Measurements from ENCODE around the gene HSFX1. TPM values are rescaled to one million over a fixed set of nuclear protein-coding genes. Genes with fewer than 3 reads are reported as not detected.

HSFX1 gene
- total and polyA plus RNA-seq, 2 donors (not counting 1 experiment from before 2014, with no cell fraction given), result 1.2 to 2.9 TPM

GRCh38 chrX:149803458-149804062 lies 29.7 kb downstream of the HSFX1 start:
- H3K27ac Mint-ChIP-seq, result no peak overlapping the region
- Histone ChIP-seq H3K27me3 (replicated peaks in 1 of 4; ENCODE audit: control extremely low read depth in 1 of 4, control insufficient read depth in 3 of 4, insufficient read depth in 4 of 4, low read length in 3 of 4) (no peaks in the 10 kb centered on the region), H3K9me3 (ENCODE audit: control extremely low read depth in 1 of 3, control insufficient read depth in 2 of 3, insufficient read depth in 1 of 3, low read length in 2 of 3) (no peaks in the 10 kb centered on the region), H2AFZ (ENCODE audit: insufficient read depth, low read depth, low read length, poor library complexity, severe bottlenecking) (no peak overlapping the region), H3K79me2 (ENCODE audit: control insufficient read depth, insufficient read depth, low read length) (no peaks in the 10 kb centered on the region), H3K9ac (ENCODE audit: low read length) (no peak overlapping the region), H4K20me1 (ENCODE audit: control insufficient read depth, insufficient read depth, low read length, poor library complexity, severe bottlenecking) (no peaks in the 10 kb centered on the region), H3K4me1 (ENCODE audit: control insufficient read depth in 2 of 2, insufficient read depth in 2 of 2, low read length in 2 of 2) (no peaks in the 10 kb centered on the region), H3K36me3 (replicated peaks in 1 of 2; ENCODE audit: control extremely low read depth in 1 of 2, control insufficient read depth in 1 of 2, extremely low read depth in 1 of 2, insufficient read depth in 2 of 2, low read length in 1 of 2) (no peaks in the 10 kb centered on the region), H3K4me3 (ENCODE audit: control extremely low read depth in 1 of 5, extremely low read depth in 1 of 5, insufficient read depth in 1 of 5, low read depth in 2 of 5, low read length in 4 of 5) (no peak overlapping the region), H3K27ac (ENCODE audit: low read length in 2 of 2) (no peak overlapping the region), H3K4me2 (replicated peaks; ENCODE audit: low read depth, low read length, poor library complexity, severe bottlenecking) (no peak overlapping the region)
- ChIA-PET CTCF (no interaction called here), POLR2A (no interaction called here)
- 90% methylated on average over 8 of the region's 10 CpGs for WGBS (ENCODE audit: insufficient coverage)
- no peak overlapping the region for H3K4me3 Mint-ChIP-seq
- no peak for DNase-seq
- intact Hi-C loops (cut with micrococcal nuclease), result no loop called here
- H3K9me3 Mint-ChIP-seq (ENCODE audit: insufficient read depth), result no peaks in the 10 kb centered on the region
- ATAC-seq (ENCODE audit: low read depth), result no peak
- TF ChIP-seq, protein P1, sequence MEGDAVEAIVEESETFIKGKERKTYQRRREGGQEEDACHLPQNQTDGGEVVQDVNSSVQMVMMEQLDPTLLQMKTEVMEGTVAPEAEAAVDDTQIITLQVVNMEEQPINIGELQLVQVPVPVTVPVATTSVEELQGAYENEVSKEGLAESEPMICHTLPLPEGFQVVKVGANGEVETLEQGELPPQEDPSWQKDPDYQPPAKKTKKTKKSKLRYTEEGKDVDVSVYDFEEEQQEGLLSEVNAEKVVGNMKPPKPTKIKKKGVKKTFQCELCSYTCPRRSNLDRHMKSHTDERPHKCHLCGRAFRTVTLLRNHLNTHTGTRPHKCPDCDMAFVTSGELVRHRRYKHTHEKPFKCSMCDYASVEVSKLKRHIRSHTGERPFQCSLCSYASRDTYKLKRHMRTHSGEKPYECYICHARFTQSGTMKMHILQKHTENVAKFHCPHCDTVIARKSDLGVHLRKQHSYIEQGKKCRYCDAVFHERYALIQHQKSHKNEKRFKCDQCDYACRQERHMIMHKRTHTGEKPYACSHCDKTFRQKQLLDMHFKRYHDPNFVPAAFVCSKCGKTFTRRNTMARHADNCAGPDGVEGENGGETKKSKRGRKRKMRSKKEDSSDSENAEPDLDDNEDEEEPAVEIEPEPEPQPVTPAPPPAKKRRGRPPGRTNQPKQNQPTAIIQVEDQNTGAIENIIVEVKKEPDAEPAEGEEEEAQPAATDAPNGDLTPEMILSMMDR (IDR thresholded peaks at IDR 0.05), result no peak
- TF ChIP-seq EZH2 (IDR thresholded peaks at IDR 0.05; ENCODE audit: borderline replicate concordance, insufficient read depth, low read depth, low read length, poor library complexity, severe bottlenecking), result no peak
- H3K4me1 Mint-ChIP-seq, result peaks cover 8% of the 10 kb centered on the region
- H3K27me3 Mint-ChIP-seq, result no peaks in the 10 kb centered on the region

DNA sequence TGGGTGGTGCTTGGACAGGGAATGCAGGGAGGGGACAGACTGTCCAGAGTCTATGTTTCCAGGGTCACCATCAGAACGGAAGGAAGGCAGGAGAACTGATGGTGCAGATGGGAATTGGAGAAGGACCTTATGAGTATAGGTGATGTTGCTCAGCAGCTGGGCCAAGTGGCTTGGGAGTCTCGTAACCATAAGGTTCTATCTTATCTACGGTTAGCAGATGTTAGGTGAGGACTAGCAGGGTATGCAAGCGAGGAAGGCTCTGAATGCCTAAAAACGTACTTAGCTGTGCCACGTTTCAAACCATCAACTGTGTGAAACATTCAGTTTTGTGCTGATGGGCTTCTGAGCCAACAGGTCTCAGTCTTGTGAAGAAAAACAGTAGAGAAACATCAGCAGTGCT lies 30.2 kb downstream of the HSFX1 start:
- TF ChIP-seq, protein P1 (IDR thresholded peaks at IDR 0.05), result no peak
- no peak for TF ChIP-seq EZH2 (IDR thresholded peaks at IDR 0.05; ENCODE audit: borderline replicate concordance, insufficient read depth, low read depth, low read length, poor library complexity, severe bottlenecking)
- WGBS (ENCODE audit: insufficient coverage), result 90% methylated on average over 2 of the region's 6 CpGs
- H3K4me1 ChIP-seq (ENCODE audit: control insufficient read depth in 2 of 2, insufficient read depth in 2 of 2, low read length in 2 of 2), result no peaks in the 10 kb centered on the region
- no peak overlapping the region for H3K4me3 ChIP-seq (ENCODE audit: control extremely low read depth in 1 of 5, extremely low read depth in 1 of 5, insufficient read depth in 1 of 5, low read depth in 2 of 5, low read length in 4 of 5)
- H3K4me1 Mint-ChIP-seq, result peaks cover 8% of the 10 kb centered on the region
- CTCF ChIA-PET, result no interaction called here
- intact Hi-C loops (cut with micrococcal nuclease), result no loop called here
- no peaks in the 10 kb centered on the region for H3K27me3 ChIP-seq (replicated peaks in 1 of 4; ENCODE audit: control extremely low read depth in 1 of 4, control insufficient read depth in 3 of 4, insufficient read depth in 4 of 4, low read length in 3 of 4)
- H3K36me3 ChIP-seq (replicated peaks in 1 of 2; ENCODE audit: control extremely low read depth in 1 of 2, control insufficient read depth in 1 of 2, extremely low read depth in 1 of 2, insufficient read depth in 2 of 2, low read length in 1 of 2), result no peaks in the 10 kb centered on the region
- H3K9me3 ChIP-seq (ENCODE audit: control extremely low read depth in 1 of 3, control insufficient read depth in 2 of 3, insufficient read depth in 1 of 3, low read length in 2 of 3), result no peaks in the 10 kb centered on the region
- no peak for ATAC-seq (ENCODE audit: low read depth)
- no peak overlapping the region for H3K27ac Mint-ChIP-seq
- H3K79me2 ChIP-seq (ENCODE audit: control insufficient read depth, insufficient read depth, low read length), result no peaks in the 10 kb centered on the region
- H4K20me1 ChIP-seq (ENCODE audit: control insufficient read depth, insufficient read depth, low read length, poor library complexity, severe bottlenecking), result no peaks in the 10 kb centered on the region
- H3K27me3 Mint-ChIP-seq, result no peaks in the 10 kb centered on the region
- DNase-seq, result no peak
- H3K4me2 ChIP-seq (replicated peaks; ENCODE audit: low read depth, low read length, poor library complexity, severe bottlenecking), result no peak overlapping the region
- H3K27ac ChIP-seq (ENCODE audit: low read length in 2 of 2), result no peak overlapping the region
- H2AFZ ChIP-seq (ENCODE audit: insufficient read depth, low read depth, low read length, poor library complexity, severe bottlenecking), result no peak overlapping the region
- no peak overlapping the region for H3K4me3 Mint-ChIP-seq
- H3K9ac ChIP-seq (ENCODE audit: low read length), result no peak overlapping the region
- no peaks in the 10 kb centered on the region for H3K9me3 Mint-ChIP-seq (ENCODE audit: insufficient read depth)
- POLR2A ChIA-PET, result no interaction called here
